Pancreas (tissue), 10 donors: Measurements from ENCODE around the gene CLNK. TPM values are rescaled to one million over a fixed set of nuclear protein-coding genes. Genes with fewer than 3 reads are reported as not detected.

Experiments used
- ATAC-seq, 4 donors: fragments of 200-7000 bp; cut with Tn5 transposase; one replicate each; pipeline versions ENCODE4 v1.8.0 to v1.9.1; 2020; ENCODE audit warnings: mild to moderate bottlenecking in 4 of 4, moderate library complexity in 4 of 4
- DNase-seq, 6 donors: peaks; one replicate each; pipeline ENCODE4 v3.0.0-alpha.2; 2020
- FAIRE-seq: peaks from 2 replicates; lab custom pipeline; 2012; peaks lifted over from hg19 to GRCh38; lab: Jason Lieb, UNC
- H3K27ac ChIP-seq, 4 donors: fragments of 200-600 bp; sonication (generic); 1 replicate in 3 of 4; 2 replicates in 1 of 4; pipeline versions ENCODE4 v1.5.0 to v1.8.0; 2020
- H3K27me3 ChIP-seq, 4 donors: fragments of 200-600 bp; one replicate each; pipeline ENCODE4 v1.8.0; 2021
- H3K36me3 ChIP-seq, 3 donors: fragments of 200-600 bp; sonication (generic) in 1 of 3; one replicate each; pipeline versions ENCODE4 v1.5.0 to v1.8.0; 2020 to 2021
- H3K4me1 ChIP-seq, 3 donors: fragments of 200-600 bp; one replicate each; pipeline ENCODE4 v1.8.0; 2021
- H3K4me3 ChIP-seq, 4 donors: fragments of 200-600 bp; sonication (generic) in 2 of 4; one replicate each; pipeline versions ENCODE4 v1.5.0 to v1.8.0; 2020 to 2021
- H3K9me3 ChIP-seq, 4 donors: fragments of 200-600 bp; one replicate each; pipeline ENCODE4 v1.8.0; 2021
- CTCF ChIP-seq, 4 donors: fragments of 200-600 bp; sonication (generic) in 3 of 4; IDR thresholded peaks; one replicate each; pipeline versions ENCODE4 v1.5.0 to v1.8.0; 2021; ENCODE audit warnings: antibody characterized with exemption in 4 of 4
- WGBS, 2 donors: extraction: QIAGEN DNeasy Blood & Tissue Kit; methylation state at CpG; one replicate each; pipeline ENCODE4 v1.1.7; 2013; 5-methylcytosine and 5-hydroxymethylcytosine counted together
- intact Hi-C, 3 donors: fragments of 100-400 bp; cut with DNase I; formaldehyde crosslinking; loops; one replicate each; pipeline versions ENCODE4 v1.11.1 to v1.14.2; 2022
- polyA plus RNA-seq, 2 donors: library from polyadenylated mRNA; stranded (reverse); fragments of 200-250 nt; gene quantifications; one replicate each; pipeline ENCODE4 v1.2.3, GENCODE V29; 2013
- total RNA-seq, 6 donors: library from RNA; stranded (reverse); fragmentation: NEBNext Ultra II Directional in 4 of 6; extraction: Animal tissue kit (Norgen Biotek cat#: 25700) in 4 of 6; gene quantifications; one replicate each; pipeline versions ENCODE4 v1.2.1 to v1.2.4, GENCODE V29; 2021 to 2023
- donor health status: healthy with polysubstance abuse.
- donor health status: DM: no; HTN: no; CAD: no; lungs with moderate emphysema.
- donor health status: DM: no; HTN: no; CAD: no.
- donor health status: control.
- donor health status: control.
- donor health status: Bipolar disorder and iron deficiency.
- donor health status: DM: yes; HTN: yes; CAD: no.
- donor health status: DM: no; HTN: no; CAD: no.
- donor health status: DM: no; HTN: no; CAD: no.
- donor health status: DM: yes; HTN: yes; CAD: no.

The CLNK gene
- total and polyA plus RNA-seq, 8 donors: 0.02 to 0.19 (median 0.09) TPM; not detected in 2

- ATAC-seq: no peak
- WGBS, 2 donors: 44 to 66% methylated on average over 3 of the region's 3 CpGs
- no peak for DNase-seq
- Histone ChIP-seq H3K4me3 (no peak overlapping the region), H3K9me3 (no peaks in the 10 kb centered on the region), H3K27ac (no peak overlapping the region), H3K36me3 (no peaks in the 10 kb centered on the region), H3K4me1 (no peaks in the 10 kb centered on the region), H3K27me3 (peaks cover 0 to 2% (median 0%) of the 10 kb centered on the region in 4 donors)
- FAIRE-seq: no peak
- no peak for TF ChIP-seq CTCF (IDR thresholded peaks at IDR 0.05)
- intact Hi-C loops: no loop called here
Observed at GRCh38 chr4:10491401-10491800, 193.2 kb downstream of the CLNK start.

- ATAC-seq (no peak), DNase-seq (no peak), FAIRE-seq (no peak)
- Histone ChIP-seq H3K4me1 (no peaks in the 10 kb centered on the region), H3K27ac (no peak overlapping the region), H3K36me3 (no peaks in the 10 kb centered on the region), H3K27me3 (peaks cover 0 to 2% (median 0%) of the 10 kb centered on the region in 4 donors), H3K9me3 (no peaks in the 10 kb centered on the region), H3K4me3 (no peak overlapping the region)
- TF ChIP-seq CTCF (IDR thresholded peaks at IDR 0.05): no peak
- 65 to 83% methylated on average over 5 of the region's 5 CpGs for WGBS, 2 donors
- intact Hi-C loops: no loop called here
Observed at GRCh38 chr4:10490996-10491395, 193.6 kb downstream of the CLNK start.

GRCh38 chr4:10482913-10483312, 201.7 kb downstream of the CLNK start:
- DNase-seq (no peak), ATAC-seq (no peak), FAIRE-seq (no peak)
- intact Hi-C loops: no loop called here
- WGBS, 2 donors: 62% methylated on average over 5 of the region's 5 CpGs
- H3K27ac ChIP-seq: no peak overlapping the region
- H3K4me3 ChIP-seq: no peak overlapping the region
- no peaks in the 10 kb centered on the region for H3K36me3 ChIP-seq
- H3K27me3 ChIP-seq: peaks cover 0 to 4% (median 0%) of the 10 kb centered on the region in 4 donors
- no peaks in the 10 kb centered on the region for H3K9me3 ChIP-seq
- H3K4me1 ChIP-seq: no peaks in the 10 kb centered on the region
- TF ChIP-seq CTCF (IDR thresholded peaks at IDR 0.05): no peak

- Histone ChIP-seq H3K27me3 (peaks cover 0 to 4% (median 0%) of the 10 kb centered on the region in 4 donors), H3K36me3 (no peaks in the 10 kb centered on the region), H3K9me3 (no peaks in the 10 kb centered on the region), H3K27ac (no peak overlapping the region), H3K4me3 (no peak overlapping the region), H3K4me1 (no peaks in the 10 kb centered on the region)
- ATAC-seq: no peak
- DNase-seq: no peak
- TF ChIP-seq CTCF (IDR thresholded peaks at IDR 0.05): no peak
- 71 to 82% methylated on average over 5 of the region's 5 CpGs for WGBS, 2 donors
- FAIRE-seq: no peak
- intact Hi-C loops: no loop called here
Observed at GRCh38 chr4:10480616-10481015, 204.0 kb downstream of the CLNK start.

- H3K27me3 ChIP-seq: no peaks in the 10 kb centered on the region
- no peak for ATAC-seq
Observed at GRCh38 chr4:10478621-10479020, 205.9 kb downstream of the CLNK start.

More at GRCh38 chr4:10478621-10479020, 205.9 kb downstream of the CLNK start:
- TF ChIP-seq CTCF (IDR thresholded peaks at IDR 0.05): no peak
- Histone ChIP-seq H3K36me3 (no peaks in the 10 kb centered on the region), H3K27ac (no peak overlapping the region), H3K4me1 (no peaks in the 10 kb centered on the region), H3K9me3 (no peaks in the 10 kb centered on the region), H3K4me3 (no peak overlapping the region)
- FAIRE-seq: no peak
- DNase-seq: no peak
- intact Hi-C loops: no loop called here
